Measurements from ENCODE around the gene SLMAP. TPM values are rescaled to one million over a fixed set of nuclear protein-coding genes. Genes with fewer than 3 reads are reported as not detected.

SLMAP gene
- total and polyA plus RNA-seq, 2 experiments from 2014 or later: 32.1 to 73.0 TPM

- TF ChIP-seq, protein P1, sequence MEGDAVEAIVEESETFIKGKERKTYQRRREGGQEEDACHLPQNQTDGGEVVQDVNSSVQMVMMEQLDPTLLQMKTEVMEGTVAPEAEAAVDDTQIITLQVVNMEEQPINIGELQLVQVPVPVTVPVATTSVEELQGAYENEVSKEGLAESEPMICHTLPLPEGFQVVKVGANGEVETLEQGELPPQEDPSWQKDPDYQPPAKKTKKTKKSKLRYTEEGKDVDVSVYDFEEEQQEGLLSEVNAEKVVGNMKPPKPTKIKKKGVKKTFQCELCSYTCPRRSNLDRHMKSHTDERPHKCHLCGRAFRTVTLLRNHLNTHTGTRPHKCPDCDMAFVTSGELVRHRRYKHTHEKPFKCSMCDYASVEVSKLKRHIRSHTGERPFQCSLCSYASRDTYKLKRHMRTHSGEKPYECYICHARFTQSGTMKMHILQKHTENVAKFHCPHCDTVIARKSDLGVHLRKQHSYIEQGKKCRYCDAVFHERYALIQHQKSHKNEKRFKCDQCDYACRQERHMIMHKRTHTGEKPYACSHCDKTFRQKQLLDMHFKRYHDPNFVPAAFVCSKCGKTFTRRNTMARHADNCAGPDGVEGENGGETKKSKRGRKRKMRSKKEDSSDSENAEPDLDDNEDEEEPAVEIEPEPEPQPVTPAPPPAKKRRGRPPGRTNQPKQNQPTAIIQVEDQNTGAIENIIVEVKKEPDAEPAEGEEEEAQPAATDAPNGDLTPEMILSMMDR (conservative IDR thresholded peaks at IDR 0.05; ENCODE audit: low read depth in 2 of 2): no peak
Observed at GRCh38 chr3:57917601-57918000, 161.5 kb downstream of the SLMAP start (continued).

GRCh38 chr3:57918123-57918837, 162.2 kb downstream of the SLMAP start:
- Mint-ChIP-seq H3K36me3 (ENCODE audit: low read depth) (peaks cover 41% of the 10 kb centered on the region), H3K27ac (no peak overlapping the region), H3K4me3 (no peak overlapping the region), H3K4me1 (no peaks in the 10 kb centered on the region), H3K9me3 (no peaks in the 10 kb centered on the region), H3K27me3 (ENCODE audit: insufficient read depth, low read depth, poor library complexity) (no peaks in the 10 kb centered on the region)
- Histone ChIP-seq H3K9me2 (ENCODE audit: insufficient read depth) (no peaks in the 10 kb centered on the region), H3K4me3 (no peak overlapping the region), H3K4me2 (no peak overlapping the region), H3K27me3 (ENCODE audit: insufficient read depth) (no peaks in the 10 kb centered on the region), H2AFZ (no peak overlapping the region), H3K36me3 (ENCODE audit: insufficient read depth) (peaks cover 17% of the 10 kb centered on the region), H4K20me1 (replicated peaks; ENCODE audit: insufficient read depth) (no peaks in the 10 kb centered on the region), H3K79me2 (replicated peaks; ENCODE audit: insufficient read depth) (no peaks in the 10 kb centered on the region), H3F3A (replicated peaks; ENCODE audit: low read depth) (no peaks in the 10 kb centered on the region), H3K4me1 (ENCODE audit: insufficient read depth) (no peaks in the 10 kb centered on the region), H3K27ac (ENCODE audit: low read depth) (no peak overlapping the region)
- no peak for DNase-seq (ENCODE audit: low spot score)
- TF ChIP-seq POLR2AphosphoS5 (IDR thresholded peaks at IDR 0.05; ENCODE audit: low read depth) (no peak), STAT1 (IDR thresholded peaks at IDR 0.05; ENCODE audit: unreplicated experiment) (no peak), EZH2phosphoT487 (IDR thresholded peaks at IDR 0.05; ENCODE audit: unreplicated experiment) (no peak), EZH2 (IDR thresholded peaks at IDR 0.05; ENCODE audit: low read depth, unreplicated experiment) (no peak)
- TF ChIP-seq, protein P1 (conservative IDR thresholded peaks at IDR 0.05; ENCODE audit: low read depth in 2 of 2): no peak
- no peak for ATAC-seq

- H3K4me1 Mint-ChIP-seq: no peaks in the 10 kb centered on the region
- H3K36me3 Mint-ChIP-seq (ENCODE audit: low read depth): peaks cover 37% of the 10 kb centered on the region
- Histone ChIP-seq H3K4me2 (no peak overlapping the region), H4K20me1 (replicated peaks; ENCODE audit: insufficient read depth) (no peaks in the 10 kb centered on the region), H3K79me2 (replicated peaks; ENCODE audit: insufficient read depth) (no peaks in the 10 kb centered on the region), H3K9me2 (ENCODE audit: insufficient read depth) (no peaks in the 10 kb centered on the region), H3K27ac (ENCODE audit: low read depth) (no peak overlapping the region), H3K36me3 (ENCODE audit: insufficient read depth) (peaks cover 17% of the 10 kb centered on the region), H3K27me3 (ENCODE audit: insufficient read depth) (no peaks in the 10 kb centered on the region), H3K4me3 (no peak overlapping the region), H3K4me1 (ENCODE audit: insufficient read depth) (no peaks in the 10 kb centered on the region), H2AFZ (no peak overlapping the region), H3F3A (replicated peaks; ENCODE audit: low read depth) (no peaks in the 10 kb centered on the region)
- H3K27ac Mint-ChIP-seq: no peak overlapping the region
- no peaks in the 10 kb centered on the region for H3K9me3 Mint-ChIP-seq
- TF ChIP-seq, protein P1 (conservative IDR thresholded peaks at IDR 0.05; ENCODE audit: low read depth in 2 of 2): no peak
- no peak for TF ChIP-seq EZH2phosphoT487 (IDR thresholded peaks at IDR 0.05; ENCODE audit: unreplicated experiment)
- TF ChIP-seq, protein P2, sequence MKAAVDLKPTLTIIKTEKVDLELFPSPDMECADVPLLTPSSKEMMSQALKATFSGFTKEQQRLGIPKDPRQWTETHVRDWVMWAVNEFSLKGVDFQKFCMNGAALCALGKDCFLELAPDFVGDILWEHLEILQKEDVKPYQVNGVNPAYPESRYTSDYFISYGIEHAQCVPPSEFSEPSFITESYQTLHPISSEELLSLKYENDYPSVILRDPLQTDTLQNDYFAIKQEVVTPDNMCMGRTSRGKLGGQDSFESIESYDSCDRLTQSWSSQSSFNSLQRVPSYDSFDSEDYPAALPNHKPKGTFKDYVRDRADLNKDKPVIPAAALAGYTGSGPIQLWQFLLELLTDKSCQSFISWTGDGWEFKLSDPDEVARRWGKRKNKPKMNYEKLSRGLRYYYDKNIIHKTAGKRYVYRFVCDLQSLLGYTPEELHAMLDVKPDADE (IDR thresholded peaks at IDR 0.05): no peak
- TF ChIP-seq, protein P3, sequence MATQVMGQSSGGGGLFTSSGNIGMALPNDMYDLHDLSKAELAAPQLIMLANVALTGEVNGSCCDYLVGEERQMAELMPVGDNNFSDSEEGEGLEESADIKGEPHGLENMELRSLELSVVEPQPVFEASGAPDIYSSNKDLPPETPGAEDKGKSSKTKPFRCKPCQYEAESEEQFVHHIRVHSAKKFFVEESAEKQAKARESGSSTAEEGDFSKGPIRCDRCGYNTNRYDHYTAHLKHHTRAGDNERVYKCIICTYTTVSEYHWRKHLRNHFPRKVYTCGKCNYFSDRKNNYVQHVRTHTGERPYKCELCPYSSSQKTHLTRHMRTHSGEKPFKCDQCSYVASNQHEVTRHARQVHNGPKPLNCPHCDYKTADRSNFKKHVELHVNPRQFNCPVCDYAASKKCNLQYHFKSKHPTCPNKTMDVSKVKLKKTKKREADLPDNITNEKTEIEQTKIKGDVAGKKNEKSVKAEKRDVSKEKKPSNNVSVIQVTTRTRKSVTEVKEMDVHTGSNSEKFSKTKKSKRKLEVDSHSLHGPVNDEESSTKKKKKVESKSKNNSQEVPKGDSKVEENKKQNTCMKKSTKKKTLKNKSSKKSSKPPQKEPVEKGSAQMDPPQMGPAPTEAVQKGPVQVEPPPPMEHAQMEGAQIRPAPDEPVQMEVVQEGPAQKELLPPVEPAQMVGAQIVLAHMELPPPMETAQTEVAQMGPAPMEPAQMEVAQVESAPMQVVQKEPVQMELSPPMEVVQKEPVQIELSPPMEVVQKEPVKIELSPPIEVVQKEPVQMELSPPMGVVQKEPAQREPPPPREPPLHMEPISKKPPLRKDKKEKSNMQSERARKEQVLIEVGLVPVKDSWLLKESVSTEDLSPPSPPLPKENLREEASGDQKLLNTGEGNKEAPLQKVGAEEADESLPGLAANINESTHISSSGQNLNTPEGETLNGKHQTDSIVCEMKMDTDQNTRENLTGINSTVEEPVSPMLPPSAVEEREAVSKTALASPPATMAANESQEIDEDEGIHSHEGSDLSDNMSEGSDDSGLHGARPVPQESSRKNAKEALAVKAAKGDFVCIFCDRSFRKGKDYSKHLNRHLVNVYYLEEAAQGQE (IDR thresholded peaks at IDR 0.05; ENCODE audit: unreplicated experiment): no peak
- TF ChIP-seq ZNF114 (CRISPR knock-in tag; IDR thresholded peaks at IDR 0.05): no peak
- TF ChIP-seq NANOG (IDR thresholded peaks at IDR 0.05; ENCODE audit: borderline replicate concordance): no peak
- H3K27me3 Mint-ChIP-seq (ENCODE audit: insufficient read depth, low read depth, poor library complexity): no peaks in the 10 kb centered on the region
- H3K4me3 Mint-ChIP-seq: no peak overlapping the region
- ATAC-seq (no peak), DNase-seq (ENCODE audit: low spot score) (no peak)
Observed at GRCh38 chr3:57919987-57920386, 163.9 kb downstream of the SLMAP start.
